LNCaP clone FGC (cell line): Measurements from ENCODE around the gene NIPBL.
"Not testable (repeated sequence)": the region's sequence is repeated elsewhere in the genome, so short reads cannot be mapped to it uniquely, and the experiment has no call there.

ENCODE experiments used
- DNase-seq: peaks from one replicate; pipeline ENCODE4 v3.0.0-alpha.2; 2011; ENCODE audit warnings: low read depth
- H3K4me3 ChIP-seq: 2 replicates; pipeline ENCODE4 v1.5.1; 2011; ENCODE audit warnings: mild to moderate bottlenecking, low read depth, low read length, control low read depth
- TF ChIP-seq, protein P1 (sequence below): IDR thresholded peaks from 2 replicates; pipeline ENCODE4 v1.5.1; 2012; ENCODE audit warnings: mild to moderate bottlenecking; ENCODE audit not compliant: control insufficient read depth, insufficient read depth; ENCODE audit errors: extremely low read depth

Gene NIPBL

GRCh38 chr5:36894954-36895353, 18.4 kb downstream of the NIPBL start:
- no peak for DNase-seq
- no peak overlapping the region for H3K4me3 ChIP-seq
- TF ChIP-seq, protein P1, sequence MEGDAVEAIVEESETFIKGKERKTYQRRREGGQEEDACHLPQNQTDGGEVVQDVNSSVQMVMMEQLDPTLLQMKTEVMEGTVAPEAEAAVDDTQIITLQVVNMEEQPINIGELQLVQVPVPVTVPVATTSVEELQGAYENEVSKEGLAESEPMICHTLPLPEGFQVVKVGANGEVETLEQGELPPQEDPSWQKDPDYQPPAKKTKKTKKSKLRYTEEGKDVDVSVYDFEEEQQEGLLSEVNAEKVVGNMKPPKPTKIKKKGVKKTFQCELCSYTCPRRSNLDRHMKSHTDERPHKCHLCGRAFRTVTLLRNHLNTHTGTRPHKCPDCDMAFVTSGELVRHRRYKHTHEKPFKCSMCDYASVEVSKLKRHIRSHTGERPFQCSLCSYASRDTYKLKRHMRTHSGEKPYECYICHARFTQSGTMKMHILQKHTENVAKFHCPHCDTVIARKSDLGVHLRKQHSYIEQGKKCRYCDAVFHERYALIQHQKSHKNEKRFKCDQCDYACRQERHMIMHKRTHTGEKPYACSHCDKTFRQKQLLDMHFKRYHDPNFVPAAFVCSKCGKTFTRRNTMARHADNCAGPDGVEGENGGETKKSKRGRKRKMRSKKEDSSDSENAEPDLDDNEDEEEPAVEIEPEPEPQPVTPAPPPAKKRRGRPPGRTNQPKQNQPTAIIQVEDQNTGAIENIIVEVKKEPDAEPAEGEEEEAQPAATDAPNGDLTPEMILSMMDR, result no peak

DNA sequence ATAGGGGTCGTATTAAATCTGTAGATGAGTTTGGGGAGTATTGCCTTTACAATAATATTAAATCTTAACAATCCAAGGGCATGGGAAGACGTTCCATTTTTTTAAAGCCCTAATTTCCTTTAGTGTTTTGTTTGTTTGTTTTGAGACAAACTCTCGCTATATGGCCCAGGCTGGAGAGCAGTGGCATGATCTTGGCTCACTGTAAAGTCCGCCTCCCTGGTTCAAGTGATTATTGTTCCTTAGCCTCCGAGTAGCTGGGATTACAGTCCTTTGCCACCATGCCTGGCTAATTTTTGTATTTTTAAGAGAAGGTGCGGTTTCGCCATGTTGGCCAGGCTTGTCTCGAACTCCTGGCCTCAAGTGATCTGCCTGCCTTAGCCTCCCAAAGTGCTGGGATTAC, 19.9 kb downstream of the NIPBL start:
- TF ChIP-seq, protein P1, result no peak
- no peak overlapping the region for H3K4me3 ChIP-seq

DNA sequence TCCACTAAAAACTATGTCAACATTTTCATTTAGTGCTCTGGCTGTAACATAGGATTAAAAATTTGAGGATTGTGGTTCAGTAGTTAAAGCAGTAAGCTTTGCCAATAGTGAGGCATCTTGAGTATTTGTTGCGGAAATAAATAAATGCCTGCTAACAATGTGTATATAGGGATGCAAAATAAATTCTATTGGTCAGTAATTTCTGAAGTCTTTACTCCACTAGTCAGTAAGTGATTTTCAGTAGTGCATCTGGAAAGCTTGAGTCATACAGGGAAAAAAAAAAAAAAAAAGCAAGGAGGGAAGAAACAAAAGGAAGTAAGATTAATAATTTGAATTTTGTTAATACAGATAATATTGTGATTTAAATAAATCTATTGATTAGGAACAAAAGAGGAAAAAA, 21.0 kb downstream of the NIPBL start:
- H3K4me3 ChIP-seq, result no peak overlapping the region
- TF ChIP-seq, protein P1, result no peak
- DNase-seq, result no peak

More for the DNA sequence above, 19.9 kb downstream of the NIPBL start:
- no peak for DNase-seq

DNA sequence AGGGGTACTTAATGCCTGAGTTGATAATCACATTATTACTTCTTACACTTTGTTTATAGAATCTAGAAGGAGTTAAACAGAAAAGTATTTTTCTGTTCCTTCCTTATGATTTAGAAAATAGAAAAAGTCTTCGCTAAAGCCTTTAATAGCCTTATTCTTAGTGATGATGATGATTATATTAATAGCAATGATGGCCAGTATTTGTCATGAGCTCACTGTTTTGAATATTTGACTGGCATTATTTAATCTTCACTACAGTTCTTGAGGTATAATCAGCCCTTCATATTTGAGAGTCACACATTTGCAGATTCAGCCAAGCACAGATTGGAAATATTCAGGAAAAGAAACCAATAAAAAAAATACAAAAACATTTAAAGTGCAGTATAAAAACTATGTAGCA, 23.3 kb downstream of the NIPBL start:
- H3K4me3 ChIP-seq, result no peak overlapping the region
- TF ChIP-seq, protein P1, result no peak
- no peak for DNase-seq

DNA sequence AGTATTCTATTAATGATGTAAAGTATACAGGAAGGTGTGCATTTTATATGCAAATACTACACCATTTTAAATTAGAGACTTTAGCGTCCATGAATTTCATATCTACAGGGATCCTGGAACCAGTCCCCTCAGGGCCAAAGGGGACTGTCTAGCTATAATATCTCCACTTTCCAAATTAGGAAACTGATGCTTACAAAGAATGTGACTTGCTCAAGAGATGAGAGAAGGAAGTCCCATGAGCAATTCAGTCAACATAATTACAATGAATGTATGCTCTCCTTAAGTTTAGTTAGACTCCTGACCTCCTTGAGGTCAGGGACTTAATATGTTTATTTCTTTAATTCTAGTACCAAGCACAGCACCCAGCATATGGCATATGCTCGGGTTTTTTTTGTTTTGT, 23.7 kb downstream of the NIPBL start:
- H3K4me3 ChIP-seq, result no peak overlapping the region
- DNase-seq, result no peak
- TF ChIP-seq, protein P1, result no peak

DNA sequence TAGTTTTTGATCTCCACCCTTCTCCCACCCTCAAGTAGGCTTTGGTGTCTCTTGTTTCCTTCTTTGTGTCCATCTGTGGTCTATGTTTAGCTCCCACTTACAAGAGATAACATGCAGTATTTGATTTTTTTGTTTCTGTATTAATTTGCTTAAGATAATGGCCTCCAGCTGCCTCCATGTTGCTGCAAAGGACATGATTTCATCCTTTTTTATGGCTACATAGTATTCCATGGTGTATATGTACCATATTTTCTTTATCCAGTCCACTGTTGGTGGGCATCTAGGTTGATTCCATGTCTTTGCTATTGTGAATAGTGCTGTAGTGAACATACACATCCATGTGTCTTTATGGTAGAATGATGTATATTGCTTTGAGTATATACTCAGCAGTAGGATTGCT, 24.5 kb downstream of the NIPBL start:
- not testable (repeated sequence) for DNase-seq, H3K4me3 ChIP-seq

- TF ChIP-seq, protein P1, result no peak
- H3K4me3 ChIP-seq, result no peak overlapping the region
- no peak for DNase-seq
Measured at GRCh38 chr5:36901856-36902255, 25.3 kb downstream of the NIPBL start.
